HepG2 (cell line): ENCODE measurements around the gene FKBP1A. TPM values are rescaled to one million over a fixed set of nuclear protein-coding genes. Genes with fewer than 3 reads are reported as not detected.
A peak's percentile ranks its signal among the peaks of the same experiment; 100 is the strongest.

Experiments
- ARID3A ChIP-seq: IDR thresholded peaks from 2 replicates; pipeline ENCODE4 v1.6.1; 2012; ENCODE audit warnings: low read depth, low read length, improper control_type of control experiment
- CAMTA2 ChIP-seq: sonication (generic); formaldehyde crosslinking; IDR thresholded peaks from 2 replicates; pipeline ENCODE4 v1.4.0; 2020; ENCODE audit warnings: mild to moderate bottlenecking, missing genetic modification reagents, borderline replicate concordance
- CSRNP1 ChIP-seq: sonication (generic); formaldehyde crosslinking; IDR thresholded peaks from 2 replicates; pipeline ENCODE4 v1.8.1; 2023; ENCODE audit warnings: mild to moderate bottlenecking, missing genetic modification reagents
- MEF2D ChIP-seq: sonication (generic); formaldehyde crosslinking; IDR thresholded peaks from 2 replicates; pipeline ENCODE4 v1.5.1; 2020; ENCODE audit warnings: mild to moderate bottlenecking, missing genetic modification reagents
- MIXL1 ChIP-seq: IDR thresholded peaks from 2 replicates; pipeline ENCODE4 v1.6.1; 2016
- MYC ChIP-seq: sonication (generic); formaldehyde crosslinking; IDR thresholded peaks from 2 replicates; pipeline ENCODE4 v1.9.0; 2021; ENCODE audit warnings: missing genetic modification reagents, borderline replicate concordance
- POLR2A ChIP-seq, 2 experiments: IDR thresholded peaks; 2 replicates each; pipeline ENCODE4 v1.6.1; 2011; ENCODE audit warnings: low read depth in 2 of 2, low read length in 2 of 2, mild to moderate bottlenecking in 1 of 2, moderate library complexity in 1 of 2; ENCODE audit not compliant: insufficient read depth in 1 of 2
- SAFB2 ChIP-seq: sonication (generic); formaldehyde crosslinking; IDR thresholded peaks from 2 replicates; pipeline ENCODE4 v1.5.1; 2020; ENCODE audit warnings: missing genetic modification reagents, low read depth, mild to moderate bottlenecking, borderline replicate concordance
- ZNF234 ChIP-seq: sonication (generic); formaldehyde crosslinking; conservative IDR thresholded peaks from 2 replicates; pipeline ENCODE4 v1.5.1; 2020; ENCODE audit warnings: mild to moderate bottlenecking, missing genetic modification reagents
- ZNF282 ChIP-seq: fragments of 450-650 bp; IDR thresholded peaks from 2 replicates; pipeline ENCODE4 v1.6.1; 2018; ENCODE audit not compliant: partially characterized antibody
- ZNF513 ChIP-seq: sonication (generic); formaldehyde crosslinking; conservative IDR thresholded peaks from 2 replicates; pipeline ENCODE4 v1.5.0; 2020; ENCODE audit warnings: missing genetic modification reagents
- ZNF546 ChIP-seq: sonication (generic); formaldehyde crosslinking; conservative IDR thresholded peaks from 2 replicates; pipeline ENCODE4 v1.8.1; 2023; ENCODE audit warnings: mild to moderate bottlenecking, missing genetic modification reagents
- ZNF646 ChIP-seq: sonication (generic); formaldehyde crosslinking; IDR thresholded peaks from 2 replicates; pipeline ENCODE4 v1.9.0; 2021; ENCODE audit warnings: mild to moderate bottlenecking, missing genetic modification reagents
- polyA plus RNA-seq, 8 experiments: library from polyadenylated mRNA; depleted of rRNA in 3 of 8; stranded (reverse) in 7 of 8; unstranded in 1 of 8; fragments of >200 nt; fragmentation: Illumina TruSeq in 4 of 8; extraction: Trizol in 4 of 8; gene quantifications; 2 replicates each; pipeline versions ENCODE4 v1.2.1 to v1.2.3, GENCODE V29; 2011 to 2016; ENCODE audit warnings: low read depth in 4 of 8, missing spikeins in 1 of 8, mixed read lengths in 1 of 8; ENCODE audit not compliant: insufficient read depth in 1 of 8
- total RNA-seq, 5 experiments: library from RNA; depleted of rRNA; stranded (reverse); fragments of >200 nt; fragmentation: Illumina TruSeq; extraction: Trizol; gene quantifications; 2 replicates each; pipeline ENCODE4 v1.2.3, GENCODE V29; 2016; ENCODE audit warnings: low read depth in 1 of 5

FKBP1A gene
- total and polyA plus RNA-seq, 2 of the 13 experiments (the other 11 are each of a cell fraction or from before 2014, with no cell fraction given), result 119 to 468 TPM

GRCh38 chr20:1328680-1329330 is 64.0 kb downstream of the FKBP1A start, which contains the start of gene SDCBP2 (continued):
- TF ChIP-seq CSRNP1 (no peak), MEF2D (CRISPR knock-in tag) (0 out of 2 replicates have a peak, but pooled peaks have one; percentile 5), ZNF513 (CRISPR knock-in tag) (no peak), SAFB2 (CRISPR knock-in tag) (0 out of 2 replicates have a peak, but pooled peaks have one; percentile 32), ZNF646 (CRISPR knock-in tag) (no peak; the same call in 1 of the 2 replicates), ARID3A (no peak), MIXL1 (CRISPR knock-in tag) (no peak), ZNF234 (CRISPR knock-in tag) (no peak), ZNF546 (CRISPR knock-in tag) (no peak), POLR2A (IDR thresholded peaks at IDR 0.05; ENCODE audit: insufficient read depth in 1 of 2, low read depth in 2 of 2, low read length in 2 of 2) (0 out of 4 replicates have a peak, but pooled peaks of 1 of the 2 experiments have one; percentile 19), CAMTA2 (no peak), MYC (CRISPR knock-in tag) (0 out of 2 replicates have a peak, but pooled peaks have one; percentile 38), ZNF282 (no peak)
